ENCODE data around the gene PDZK1IP1.
"Not testable (repeated sequence)": the region's sequence is repeated elsewhere in the genome, so short reads cannot be mapped to it uniquely, and the experiment has no call there.

PDZK1IP1 gene

DNA sequence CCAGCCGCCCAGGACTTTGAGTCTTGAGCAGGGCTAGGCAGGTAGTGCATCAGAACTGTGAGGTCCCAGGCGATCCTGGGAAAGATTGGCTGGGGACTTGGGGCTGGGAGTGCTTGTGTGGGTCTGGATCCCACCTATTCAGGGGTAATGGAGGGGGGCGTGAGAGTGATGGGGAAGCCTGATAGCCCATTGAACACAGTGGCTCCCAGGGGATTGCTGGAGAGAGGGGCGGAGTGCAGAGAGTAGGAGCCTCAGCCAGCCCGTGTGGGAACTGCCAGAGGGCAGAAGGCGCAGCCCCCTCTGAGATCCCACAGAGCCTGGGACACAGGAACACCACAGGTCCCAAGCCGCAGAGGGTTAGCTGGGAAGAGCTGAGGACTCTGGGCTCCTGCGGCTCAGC, 19.3 kb upstream of the PDZK1IP1 start:
- Histone ChIP-seq H3K27me3 (ENCODE audit: control insufficient read depth, insufficient read depth, low read length) (peaks cover 38% of the 10 kb centered on the region), H3K4me3 (ENCODE audit: low read length) (no peak overlapping the region), H3K4me2 (ENCODE audit: low read length) (no peak overlapping the region), H3K36me3 (ENCODE audit: insufficient read depth, low read length) (no peaks in the 10 kb centered on the region), H3K9me3 (replicated peaks; ENCODE audit: low read length) (no peaks in the 10 kb centered on the region), H3K9ac (ENCODE audit: low read depth, low read length) (no peak overlapping the region), H3K4me1 (ENCODE audit: control insufficient read depth, insufficient read depth, low read length) (no peaks in the 10 kb centered on the region)

DNA sequence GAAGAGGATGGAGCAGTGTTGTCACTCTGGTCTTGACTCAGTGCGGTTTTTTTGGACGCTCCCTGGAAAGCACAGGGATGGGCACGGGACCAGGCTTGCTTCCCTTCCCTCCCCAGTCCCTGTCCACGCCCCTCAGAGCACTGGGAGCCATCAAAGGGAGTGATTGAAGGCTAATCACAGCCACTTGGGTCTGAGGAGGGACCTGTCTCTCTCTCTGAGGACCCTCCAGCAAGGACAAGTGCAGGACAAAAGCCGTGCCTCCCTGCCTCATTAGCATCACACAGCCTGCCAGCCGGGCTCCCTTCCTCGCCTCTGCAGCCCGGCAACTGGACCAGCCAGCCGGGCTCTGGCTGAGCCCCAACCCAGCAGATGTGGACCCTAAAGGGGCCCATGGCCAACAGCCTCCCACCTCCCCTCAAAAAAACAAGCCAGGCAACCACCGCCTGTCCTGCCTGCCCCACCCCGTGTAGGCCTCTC, 18.6 kb upstream of the PDZK1IP1 start:
- H3K27me3 ChIP-seq (ENCODE audit: control insufficient read depth, insufficient read depth, low read length): peaks cover 44% of the 10 kb centered on the region
- H3K4me2 ChIP-seq (ENCODE audit: low read length): no peak overlapping the region
- no peaks in the 10 kb centered on the region for H3K9me3 ChIP-seq (replicated peaks; ENCODE audit: low read length)
- H3K9ac ChIP-seq (ENCODE audit: low read depth, low read length): no peak overlapping the region
- H3K4me1 ChIP-seq (ENCODE audit: control insufficient read depth, insufficient read depth, low read length): no peaks in the 10 kb centered on the region
- no peak overlapping the region for H3K4me3 ChIP-seq (ENCODE audit: low read length)
- H3K36me3 ChIP-seq (ENCODE audit: insufficient read depth, low read length): no peaks in the 10 kb centered on the region

- no peak overlapping the region for H3K9ac ChIP-seq (ENCODE audit: low read depth, low read length)
- H3K4me3 ChIP-seq (ENCODE audit: low read length): no peak overlapping the region
- H3K9me3 ChIP-seq (replicated peaks; ENCODE audit: low read length): no peaks in the 10 kb centered on the region
- no peak overlapping the region for H3K4me2 ChIP-seq (ENCODE audit: low read length)
- no peaks in the 10 kb centered on the region for H3K4me1 ChIP-seq (ENCODE audit: control insufficient read depth, insufficient read depth, low read length)
- no peaks in the 10 kb centered on the region for H3K36me3 ChIP-seq (ENCODE audit: insufficient read depth, low read length)
- H3K27me3 ChIP-seq (ENCODE audit: control insufficient read depth, insufficient read depth, low read length): peaks cover 41% of the 10 kb centered on the region
Observed at GRCh38 chr1:47207803-47208373, 18.1 kb upstream of the PDZK1IP1 start.

DNA sequence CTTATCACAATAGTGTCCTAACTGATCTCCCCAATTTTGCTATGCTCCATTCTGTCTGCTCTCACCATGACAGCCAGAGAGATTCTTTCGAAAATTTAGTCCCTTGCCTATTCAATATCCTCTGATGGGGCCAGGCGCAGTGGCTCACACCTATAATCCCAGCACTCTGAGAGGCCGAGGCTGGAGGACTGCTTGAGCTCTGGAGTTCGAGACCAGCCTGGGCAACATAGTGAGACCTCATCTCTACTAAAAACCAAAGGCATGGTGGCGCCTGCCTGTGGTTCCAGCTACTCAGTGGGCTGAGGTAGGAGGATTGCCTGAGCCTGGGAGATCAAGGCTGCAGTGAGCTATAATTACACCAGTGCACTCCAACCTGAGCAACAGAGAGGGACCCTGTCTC, 16.1 kb upstream of the PDZK1IP1 start:
- Histone ChIP-seq H3K4me2 (ENCODE audit: low read length) (no peak overlapping the region), H3K4me1 (ENCODE audit: control insufficient read depth, insufficient read depth, low read length) (no peaks in the 10 kb centered on the region), H3K9me3 (replicated peaks; ENCODE audit: low read length) (no peaks in the 10 kb centered on the region), H3K9ac (ENCODE audit: low read depth, low read length) (no peak overlapping the region), H3K4me3 (ENCODE audit: low read length) (no peak overlapping the region), H3K27me3 (ENCODE audit: control insufficient read depth, insufficient read depth, low read length) (peaks cover 34% of the 10 kb centered on the region), H3K36me3 (ENCODE audit: insufficient read depth, low read length) (no peaks in the 10 kb centered on the region)

- not testable (repeated sequence) for H3K4me3 ChIP-seq (ENCODE audit: low read length); H3K36me3 ChIP-seq (ENCODE audit: insufficient read depth, low read length); H3K4me1 ChIP-seq (ENCODE audit: control insufficient read depth, insufficient read depth, low read length); H3K4me2 ChIP-seq (ENCODE audit: low read length); H3K9me3 ChIP-seq (replicated peaks; ENCODE audit: low read length); H3K9ac ChIP-seq (ENCODE audit: low read depth, low read length)
- peaks cover 31% of the 10 kb centered on the region for H3K27me3 ChIP-seq (ENCODE audit: control insufficient read depth, insufficient read depth, low read length)
Observed at GRCh38 chr1:47203504-47203903, 13.7 kb upstream of the PDZK1IP1 start.

DNA sequence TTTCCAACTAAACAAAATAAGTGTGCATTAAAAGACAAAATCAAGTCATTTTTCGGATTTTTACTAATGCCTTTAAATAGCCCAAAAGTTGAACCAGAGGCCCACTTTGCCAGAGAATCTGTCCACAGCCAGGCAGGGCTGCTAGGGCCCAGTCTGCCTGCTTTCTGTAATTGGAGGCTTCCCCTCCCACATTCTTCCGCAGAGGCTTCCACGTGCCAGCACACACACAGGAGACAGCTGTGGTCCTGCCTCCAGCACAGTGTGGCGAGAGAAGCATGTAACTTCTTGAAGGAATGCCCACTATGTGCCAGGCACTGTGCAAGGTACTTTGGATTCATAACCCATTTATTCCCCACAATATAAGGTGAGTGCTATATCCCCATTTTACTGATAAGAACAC, 11.3 kb upstream of the PDZK1IP1 start:
- no peaks in the 10 kb centered on the region for H3K36me3 ChIP-seq (ENCODE audit: insufficient read depth, low read length)

GRCh38 chr1:47198214-47198613, 8.4 kb upstream of the PDZK1IP1 start:
- Histone ChIP-seq H3K9me3 (replicated peaks; ENCODE audit: low read length) (no peaks in the 10 kb centered on the region), H3K4me3 (ENCODE audit: low read length) (no peak overlapping the region), H3K4me2 (ENCODE audit: low read length) (no peak overlapping the region), H3K4me1 (ENCODE audit: control insufficient read depth, insufficient read depth, low read length) (no peaks in the 10 kb centered on the region), H3K9ac (ENCODE audit: low read depth, low read length) (no peak overlapping the region), H3K27me3 (ENCODE audit: control insufficient read depth, insufficient read depth, low read length) (peaks cover 34% of the 10 kb centered on the region), H3K36me3 (ENCODE audit: insufficient read depth, low read length) (no peaks in the 10 kb centered on the region)

More for the DNA sequence above, 11.3 kb upstream of the PDZK1IP1 start:
- no peak overlapping the region for H3K4me3 ChIP-seq (ENCODE audit: low read length)
- H3K27me3 ChIP-seq (ENCODE audit: control insufficient read depth, insufficient read depth, low read length): peaks cover 32% of the 10 kb centered on the region
- H3K4me1 ChIP-seq (ENCODE audit: control insufficient read depth, insufficient read depth, low read length): no peaks in the 10 kb centered on the region
- no peak overlapping the region for H3K9ac ChIP-seq (ENCODE audit: low read depth, low read length)
- H3K9me3 ChIP-seq (replicated peaks; ENCODE audit: low read length): no peaks in the 10 kb centered on the region
- no peak overlapping the region for H3K4me2 ChIP-seq (ENCODE audit: low read length)

GRCh38 chr1:47196622-47197021, 6.8 kb upstream of the PDZK1IP1 start:
- no peaks in the 10 kb centered on the region for H3K9me3 ChIP-seq (replicated peaks; ENCODE audit: low read length)
- H3K4me1 ChIP-seq (ENCODE audit: control insufficient read depth, insufficient read depth, low read length): no peaks in the 10 kb centered on the region
- peaks cover 34% of the 10 kb centered on the region for H3K27me3 ChIP-seq (ENCODE audit: control insufficient read depth, insufficient read depth, low read length)
- no peak overlapping the region for H3K4me2 ChIP-seq (ENCODE audit: low read length)
- no peak overlapping the region for H3K9ac ChIP-seq (ENCODE audit: low read depth, low read length)
- H3K4me3 ChIP-seq (ENCODE audit: low read length): no peak overlapping the region
- no peaks in the 10 kb centered on the region for H3K36me3 ChIP-seq (ENCODE audit: insufficient read depth, low read length)

GRCh38 chr1:47195981-47196380, 6.1 kb upstream of the PDZK1IP1 start:
- peaks cover 29% of the 10 kb centered on the region for H3K27me3 ChIP-seq (ENCODE audit: control insufficient read depth, insufficient read depth, low read length)
- H3K4me3 ChIP-seq (ENCODE audit: low read length); H3K9ac ChIP-seq (ENCODE audit: low read depth, low read length); H3K4me2 ChIP-seq (ENCODE audit: low read length); H3K36me3 ChIP-seq (ENCODE audit: insufficient read depth, low read length); H3K4me1 ChIP-seq (ENCODE audit: control insufficient read depth, insufficient read depth, low read length); H3K9me3 ChIP-seq (replicated peaks; ENCODE audit: low read length): not testable (repeated sequence)

- H3K4me2 ChIP-seq (ENCODE audit: low read length): no peak overlapping the region
- H3K36me3 ChIP-seq (ENCODE audit: insufficient read depth, low read length): no peaks in the 10 kb centered on the region
- H3K9ac ChIP-seq (ENCODE audit: low read depth, low read length): no peak overlapping the region
- H3K9me3 ChIP-seq (replicated peaks; ENCODE audit: low read length): no peaks in the 10 kb centered on the region
- H3K4me3 ChIP-seq (ENCODE audit: low read length): no peak overlapping the region
- peaks cover 28% of the 10 kb centered on the region for H3K27me3 ChIP-seq (ENCODE audit: control insufficient read depth, insufficient read depth, low read length)
- H3K4me1 ChIP-seq (ENCODE audit: control insufficient read depth, insufficient read depth, low read length): peaks cover 10% of the 10 kb centered on the region
Observed at GRCh38 chr1:47194311-47194710, 4.5 kb upstream of the PDZK1IP1 start.

DNA sequence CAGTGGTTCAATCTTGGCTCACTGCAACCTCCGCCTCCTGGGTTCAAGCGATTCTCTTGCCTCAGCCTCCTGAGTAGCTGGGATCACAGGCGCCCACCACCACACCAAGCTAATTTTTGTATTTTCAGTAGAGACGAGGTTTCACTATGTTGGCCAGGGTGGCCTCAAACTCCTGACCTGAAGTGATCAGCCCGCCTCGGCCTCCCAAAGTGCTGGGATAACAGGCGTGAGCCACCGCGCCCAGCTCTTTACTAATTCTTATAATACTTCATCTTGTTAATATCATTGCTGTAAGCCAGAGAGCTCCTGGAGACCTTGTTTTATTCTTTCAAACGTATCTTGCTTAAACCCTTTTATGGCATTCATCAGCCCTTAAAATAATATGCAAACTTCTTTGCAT, 3.7 kb upstream of the PDZK1IP1 start:
- not testable (repeated sequence) for H3K9ac ChIP-seq (ENCODE audit: low read depth, low read length); H3K4me1 ChIP-seq (ENCODE audit: control insufficient read depth, insufficient read depth, low read length); H3K9me3 ChIP-seq (replicated peaks; ENCODE audit: low read length); H3K4me3 ChIP-seq (ENCODE audit: low read length); H3K36me3 ChIP-seq (ENCODE audit: insufficient read depth, low read length); H3K4me2 ChIP-seq (ENCODE audit: low read length)
- H3K27me3 ChIP-seq (ENCODE audit: control insufficient read depth, insufficient read depth, low read length): peaks cover 20% of the 10 kb centered on the region

DNA sequence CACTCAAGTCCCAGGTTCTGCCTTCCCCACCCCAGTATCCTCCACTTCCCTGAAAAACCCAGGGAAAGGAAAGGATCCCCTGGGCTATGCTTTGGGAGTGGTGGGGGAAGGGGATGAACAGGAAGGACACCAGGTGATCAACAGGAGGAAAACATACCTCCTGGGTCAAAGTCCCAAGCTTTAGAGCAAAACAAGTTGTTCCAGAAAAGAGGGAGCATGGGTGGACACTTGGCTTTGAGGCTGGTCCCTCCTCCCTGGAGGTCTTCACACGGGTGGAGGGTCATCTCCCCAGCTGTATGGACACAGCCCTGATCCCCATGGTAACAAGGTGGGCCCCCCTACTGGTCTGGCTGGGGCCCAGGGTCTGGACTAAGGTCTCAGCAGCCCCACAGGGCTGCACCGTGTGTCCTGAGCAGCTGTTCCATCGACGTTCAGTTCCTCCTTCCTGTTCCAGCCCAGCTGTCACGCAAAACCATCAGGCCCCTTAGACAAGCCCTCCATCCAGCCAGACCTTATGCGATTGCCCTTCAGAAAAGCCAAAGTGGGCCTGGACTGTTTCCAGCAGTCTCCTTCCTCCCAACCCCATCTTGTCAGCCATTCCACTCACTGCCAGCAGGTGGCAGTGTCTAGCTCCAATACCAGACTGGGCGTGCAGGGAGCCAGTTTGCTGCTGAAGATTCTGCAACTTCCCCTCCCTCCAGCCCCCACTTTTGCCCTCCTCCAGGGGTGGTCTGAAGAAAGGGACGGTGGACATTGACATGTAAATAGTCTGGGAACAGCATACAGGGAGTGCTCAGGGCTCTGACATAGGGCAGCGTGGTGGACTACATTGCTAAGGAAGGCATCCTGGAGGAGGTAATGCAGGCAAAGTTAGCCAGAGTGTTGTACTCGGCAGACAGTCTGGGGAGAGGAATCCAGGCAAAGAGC, 2.9 kb upstream of the PDZK1IP1 start:
- H3K4me1 ChIP-seq (ENCODE audit: control insufficient read depth, insufficient read depth, low read length): peaks cover 10% of the 10 kb centered on the region
- H3K9me3 ChIP-seq (replicated peaks; ENCODE audit: low read length): no peaks in the 10 kb centered on the region
- no peak overlapping the region for H3K4me2 ChIP-seq (ENCODE audit: low read length)
- no peak overlapping the region for H3K9ac ChIP-seq (ENCODE audit: low read depth, low read length)
- no peak overlapping the region for H3K4me3 ChIP-seq (ENCODE audit: low read length)
- peaks cover 17% of the 10 kb centered on the region for H3K27me3 ChIP-seq (ENCODE audit: control insufficient read depth, insufficient read depth, low read length)
- no peaks in the 10 kb centered on the region for H3K36me3 ChIP-seq (ENCODE audit: insufficient read depth, low read length)
